Neural progenitor cell (in vitro differentiated cells): ENCODE measurements around the gene WDR54. TPM values are rescaled to one million over a fixed set of nuclear protein-coding genes. Genes with fewer than 3 reads are reported as not detected.

ENCODE experiments used
- DNase-seq: peaks from one replicate; pipeline ENCODE4 v3.0.0-alpha.2; 2016; ENCODE audit warnings: low spot score
- H2AFZ ChIP-seq: fragments of 200-600 bp; sonication (generic); replicated peaks from 2 replicates; pipeline ENCODE4 v1.6.1; 2016; ENCODE audit warnings: antibody characterized with exemption
- H3F3A ChIP-seq: fragments of 200-600 bp; sonication (generic); 2 replicates; pipeline ENCODE4 v1.6.1; 2016; ENCODE audit warnings: antibody characterized with exemption, low read depth
- H3K27ac ChIP-seq: fragments of 200-600 bp; sonication (generic); 2 replicates; pipeline ENCODE4 v1.5.1; 2016; ENCODE audit warnings: mild to moderate bottlenecking
- H3K27me3 ChIP-seq: fragments of 200-600 bp; sonication (generic); 2 replicates; pipeline ENCODE4 v1.6.1; 2016; ENCODE audit warnings: mild to moderate bottlenecking, moderate library complexity
- H3K36me3 ChIP-seq: fragments of 200-600 bp; sonication (generic); 2 replicates; pipeline ENCODE4 v1.5.1; 2016
- H3K4me1 ChIP-seq: fragments of 200-600 bp; sonication (generic); 2 replicates; pipeline ENCODE4 v1.6.1; 2016; ENCODE audit warnings: mixed run types
- H3K4me2 ChIP-seq: fragments of 200-600 bp; sonication (generic); 2 replicates; pipeline ENCODE4 v1.6.1; 2016
- H3K4me3 ChIP-seq: fragments of 200-600 bp; sonication (generic); 2 replicates; pipeline ENCODE4 v1.5.1; 2016
- H3K79me2 ChIP-seq: fragments of 200-600 bp; sonication (generic); 2 replicates; pipeline ENCODE4 v1.6.1; 2016; ENCODE audit warnings: low read depth
- H3K9ac ChIP-seq: fragments of 200-600 bp; sonication (generic); 2 replicates; pipeline ENCODE4 v1.6.1; 2016
- H3K9me3 ChIP-seq: fragments of 200-600 bp; sonication (generic); 2 replicates; pipeline ENCODE4 v1.5.1; 2016; ENCODE audit warnings: low read depth
- H4K20me1 ChIP-seq: fragments of 200-600 bp; sonication (generic); 2 replicates; pipeline ENCODE4 v1.6.1; 2016; ENCODE audit warnings: low read depth
- H3K27ac Mint-ChIP-seq: 3 replicates; pipeline ENCODE4 v1.8.0; 2021; ENCODE audit warnings: mixed read lengths
- H3K27me3 Mint-ChIP-seq: 2 replicates; pipeline ENCODE4 v1.8.0; 2022; ENCODE audit warnings: low read depth, mild to moderate bottlenecking, inconsistent platforms, moderate library complexity, mixed read lengths; ENCODE audit not compliant: insufficient read depth
- H3K36me3 Mint-ChIP-seq: 3 replicates; pipeline ENCODE4 v1.8.0; 2021; ENCODE audit warnings: mixed read lengths
- H3K4me1 Mint-ChIP-seq: 3 replicates; pipeline ENCODE4 v1.8.0; 2021; ENCODE audit warnings: mixed read lengths
- H3K4me3 Mint-ChIP-seq: 3 replicates; pipeline ENCODE4 v1.8.0; 2021; ENCODE audit warnings: mild to moderate bottlenecking, moderate library complexity, mixed read lengths
- H3K9me3 Mint-ChIP-seq: 3 replicates; pipeline ENCODE4 v1.8.0; 2020; ENCODE audit warnings: mixed read lengths
- EZH2 ChIP-seq: fragments of 200-600 bp; sonication (generic); IDR thresholded peaks from 2 replicates; pipeline ENCODE4 v1.6.1; 2017; ENCODE audit warnings: antibody characterized with exemption, mild to moderate bottlenecking, moderate library complexity
- EZH2phosphoT487 ChIP-seq: fragments of 200-600 bp; sonication (generic); IDR thresholded peaks from 2 replicates; pipeline ENCODE4 v1.6.1; 2017; ENCODE audit warnings: antibody characterized with exemption
- total RNA-seq: library from RNA; depleted of rRNA; stranded (reverse); fragments of >200 nt; gene quantifications from 2 replicates; pipeline ENCODE4 v1.2.3, GENCODE V29; 2015; ENCODE audit warnings: low replicate concordance
- TF ChIP-seq, protein P1 (sequence below): fragments of 200-600 bp; sonication (generic); IDR thresholded peaks from 2 replicates; pipeline ENCODE4 v1.5.1; 2017; ENCODE audit warnings: antibody characterized with exemption, mild to moderate bottlenecking

WDR54 gene
- total RNA-seq, 1 donor from 2014 or later, result 88.1 TPM

GRCh38 chr2:74401891-74402290 lies 19.6 kb upstream of the WDR54 start:
- Histone ChIP-seq H4K20me1 (no peaks in the 10 kb centered on the region), H3K27me3 (no peaks in the 10 kb centered on the region), H3K79me2 (no peaks in the 10 kb centered on the region), H3K36me3 (no peaks in the 10 kb centered on the region), H3K4me2 (no peak overlapping the region), H3F3A (no peaks in the 10 kb centered on the region), H3K9me3 (no peaks in the 10 kb centered on the region), H3K4me1 (no peaks in the 10 kb centered on the region), H2AFZ (no peak overlapping the region), H3K27ac (no peak overlapping the region), H3K9ac (no peak overlapping the region), H3K4me3 (no peak overlapping the region)
- Mint-ChIP-seq H3K4me3 (no peak overlapping the region), H3K27ac (no peak overlapping the region), H3K27me3 (peaks cover 6% of the 10 kb centered on the region), H3K9me3 (no peaks in the 10 kb centered on the region), H3K36me3 (no peaks in the 10 kb centered on the region), H3K4me1 (no peaks in the 10 kb centered on the region)
- no peak for DNase-seq
- TF ChIP-seq EZH2, result no peak
- TF ChIP-seq, protein P1, sequence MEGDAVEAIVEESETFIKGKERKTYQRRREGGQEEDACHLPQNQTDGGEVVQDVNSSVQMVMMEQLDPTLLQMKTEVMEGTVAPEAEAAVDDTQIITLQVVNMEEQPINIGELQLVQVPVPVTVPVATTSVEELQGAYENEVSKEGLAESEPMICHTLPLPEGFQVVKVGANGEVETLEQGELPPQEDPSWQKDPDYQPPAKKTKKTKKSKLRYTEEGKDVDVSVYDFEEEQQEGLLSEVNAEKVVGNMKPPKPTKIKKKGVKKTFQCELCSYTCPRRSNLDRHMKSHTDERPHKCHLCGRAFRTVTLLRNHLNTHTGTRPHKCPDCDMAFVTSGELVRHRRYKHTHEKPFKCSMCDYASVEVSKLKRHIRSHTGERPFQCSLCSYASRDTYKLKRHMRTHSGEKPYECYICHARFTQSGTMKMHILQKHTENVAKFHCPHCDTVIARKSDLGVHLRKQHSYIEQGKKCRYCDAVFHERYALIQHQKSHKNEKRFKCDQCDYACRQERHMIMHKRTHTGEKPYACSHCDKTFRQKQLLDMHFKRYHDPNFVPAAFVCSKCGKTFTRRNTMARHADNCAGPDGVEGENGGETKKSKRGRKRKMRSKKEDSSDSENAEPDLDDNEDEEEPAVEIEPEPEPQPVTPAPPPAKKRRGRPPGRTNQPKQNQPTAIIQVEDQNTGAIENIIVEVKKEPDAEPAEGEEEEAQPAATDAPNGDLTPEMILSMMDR, result no peak
- TF ChIP-seq EZH2phosphoT487, result no peak

GRCh38 chr2:74406035-74406434 lies 15.5 kb upstream of the WDR54 start:
- Histone ChIP-seq H3F3A (no peaks in the 10 kb centered on the region), H4K20me1 (no peaks in the 10 kb centered on the region), H3K9me3 (no peaks in the 10 kb centered on the region), H2AFZ (no peak overlapping the region), H3K4me1 (no peaks in the 10 kb centered on the region), H3K27ac (no peak overlapping the region), H3K4me2 (no peak overlapping the region), H3K27me3 (no peaks in the 10 kb centered on the region), H3K79me2 (no peaks in the 10 kb centered on the region), H3K9ac (no peak overlapping the region), H3K36me3 (no peaks in the 10 kb centered on the region), H3K4me3 (no peak overlapping the region)
- DNase-seq, result no peak
- TF ChIP-seq, protein P1, result no peak
- TF ChIP-seq EZH2, result no peak
- no peak for TF ChIP-seq EZH2phosphoT487
- H3K4me1 Mint-ChIP-seq, result no peaks in the 10 kb centered on the region
- H3K27ac Mint-ChIP-seq, result no peak overlapping the region
- no peaks in the 10 kb centered on the region for H3K9me3 Mint-ChIP-seq
- H3K36me3 Mint-ChIP-seq, result no peaks in the 10 kb centered on the region
- H3K27me3 Mint-ChIP-seq, result peaks cover 7% of the 10 kb centered on the region
- H3K4me3 Mint-ChIP-seq, result no peak overlapping the region

DNA sequence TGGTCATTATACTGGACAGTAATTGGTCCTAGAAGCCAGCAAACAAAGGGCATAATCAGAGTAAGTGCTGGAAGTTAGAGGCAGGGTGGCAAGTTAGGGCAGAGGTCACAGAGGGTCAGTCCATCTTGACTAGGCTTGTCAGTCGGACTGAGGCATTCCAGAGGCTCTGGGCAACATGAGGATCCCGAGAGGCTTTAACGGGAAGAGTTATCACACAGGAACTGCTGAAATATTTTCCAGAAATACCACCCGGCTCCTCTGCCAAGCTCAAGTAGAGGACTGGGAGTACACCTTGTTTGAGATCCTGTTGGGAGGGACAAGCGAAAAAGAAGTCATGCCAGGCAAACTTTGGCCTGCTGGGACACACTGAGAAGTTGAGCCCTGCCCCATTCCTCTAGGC lies 13.8 kb upstream of the WDR54 start:
- no peak overlapping the region for H3K27ac ChIP-seq
- no peak for DNase-seq
- no peaks in the 10 kb centered on the region for H3K9me3 Mint-ChIP-seq
- H3K4me1 ChIP-seq, result no peaks in the 10 kb centered on the region
- H3K27me3 Mint-ChIP-seq, result peaks cover 7% of the 10 kb centered on the region
- no peaks in the 10 kb centered on the region for H3K36me3 Mint-ChIP-seq
- no peaks in the 10 kb centered on the region for H3K9me3 ChIP-seq
- H3K27me3 ChIP-seq, result no peaks in the 10 kb centered on the region
- H3K36me3 ChIP-seq, result no peaks in the 10 kb centered on the region
- no peaks in the 10 kb centered on the region for H3K79me2 ChIP-seq
- H4K20me1 ChIP-seq, result no peaks in the 10 kb centered on the region
- H3K4me3 ChIP-seq, result no peak overlapping the region
- TF ChIP-seq, protein P1, result no peak
- TF ChIP-seq EZH2phosphoT487 (no peak), EZH2 (no peak)
- H3K4me3 Mint-ChIP-seq, result no peak overlapping the region
- no peak overlapping the region for H3K27ac Mint-ChIP-seq
- H3K4me2 ChIP-seq, result no peak overlapping the region
- no peak overlapping the region for H2AFZ ChIP-seq
- no peaks in the 10 kb centered on the region for H3K4me1 Mint-ChIP-seq
- no peak overlapping the region for H3K9ac ChIP-seq
- no peaks in the 10 kb centered on the region for H3F3A ChIP-seq
